ENCODE measurements around the gene FAM98B. TPM values are rescaled to one million over a fixed set of nuclear protein-coding genes. Genes with fewer than 3 reads are reported as not detected.

The FAM98B gene
- total RNA-seq, 1 experiment from 2014 or later: 50.0 TPM

DNA sequence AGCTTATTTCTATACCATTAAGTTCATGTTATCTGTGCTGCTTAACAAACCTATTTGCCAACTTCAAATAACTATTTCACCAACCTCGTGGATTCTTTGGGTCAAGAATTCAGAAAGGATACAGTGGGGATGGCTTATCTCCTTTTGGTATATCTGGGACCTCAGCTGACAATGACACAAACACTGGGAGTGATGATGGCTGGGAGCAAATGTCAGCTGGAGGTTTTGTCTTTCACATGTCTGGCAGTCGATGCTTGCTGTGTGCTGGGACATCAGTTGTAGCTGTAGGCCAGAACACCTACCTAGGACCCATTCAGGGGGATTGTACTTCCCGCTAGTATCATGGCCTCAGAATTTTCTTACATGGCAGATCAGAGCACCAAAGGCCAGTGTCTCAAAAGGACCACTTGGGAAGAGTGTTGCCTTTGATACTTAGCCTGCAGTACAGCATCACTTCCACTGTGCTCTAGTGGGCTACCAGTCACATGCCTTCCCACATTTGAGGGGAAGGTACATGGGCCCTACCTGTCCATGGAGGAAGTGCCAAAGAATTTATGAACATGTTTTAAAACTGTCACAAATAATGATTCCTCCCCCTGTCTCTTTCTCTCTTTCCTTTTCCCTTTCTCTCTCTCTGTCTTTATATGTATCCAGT, 23.7 kb upstream of the FAM98B start:
- Histone ChIP-seq H3K79me2 (ENCODE audit: insufficient read depth, low read length) (no peaks in the 10 kb centered on the region), H2BK15ac (ENCODE audit: low read depth, low read length) (no peak overlapping the region)
- no peaks in the 10 kb centered on the region; a peak in 1 of 7 replicates for H3K36me3 Mint-ChIP-seq (ENCODE audit: insufficient read depth in 1 of 3, low read depth in 3 of 3)

More for the DNA sequence above, 23.7 kb upstream of the FAM98B start:
- Histone ChIP-seq H2BK120ac (ENCODE audit: low read depth, low read length, poor library complexity, severe bottlenecking) (no peak overlapping the region), H3K79me1 (ENCODE audit: insufficient read depth, low read depth, low read length, poor library complexity, severe bottlenecking) (no peaks in the 10 kb centered on the region), H2BK12ac (ENCODE audit: insufficient read length, low read depth, low read length) (no peak overlapping the region), H3K4me1 (ENCODE audit: insufficient read depth, low read length) (no peaks in the 10 kb centered on the region), H3K4ac (ENCODE audit: low read depth, low read length) (no peak overlapping the region), H3K18ac (ENCODE audit: insufficient read length, low read depth, low read length) (no peak overlapping the region), H3K9ac (ENCODE audit: extremely low read depth, insufficient read length, low read length) (no peak overlapping the region), H3T11ph (ENCODE audit: low read length) (no peak overlapping the region), H2BK5ac (ENCODE audit: insufficient read length, low read length) (no peak overlapping the region), H3K27me3 (ENCODE audit: insufficient read depth, low read length) (no peaks in the 10 kb centered on the region), H3K27ac (ENCODE audit: insufficient read length, low read depth, low read length) (no peak overlapping the region), H4K5ac (ENCODE audit: insufficient read length, low read depth, low read length) (no peak overlapping the region), H3K4me2 (ENCODE audit: insufficient read depth, insufficient read length, low read length) (no peak overlapping the region), H2AK5ac (ENCODE audit: insufficient read length, low read length) (no peak overlapping the region), H3K56ac (ENCODE audit: insufficient read length, low read depth, low read length) (no peak overlapping the region), H3K23me2 (ENCODE audit: insufficient read length, low read depth, low read length, poor library complexity, severe bottlenecking) (no peaks in the 10 kb centered on the region), H4K20me1 (ENCODE audit: control insufficient read depth, insufficient read depth, insufficient read length) (no peaks in the 10 kb centered on the region), H2AFZ (ENCODE audit: low read length) (no peak overlapping the region), H3K9me3 (ENCODE audit: control insufficient read depth, low read depth, low read length) (no peaks in the 10 kb centered on the region), H3K14ac (ENCODE audit: insufficient read depth, low read length) (no peak overlapping the region), H4K8ac (replicated peaks; ENCODE audit: insufficient read length, low read depth, low read length) (no peak overlapping the region), H4K91ac (ENCODE audit: insufficient read length, low read depth, low read length) (no peak overlapping the region), H3K23ac (ENCODE audit: insufficient read length, low read depth, low read length) (no peak overlapping the region), H2BK20ac (ENCODE audit: low read depth, low read length, poor library complexity, severe bottlenecking) (no peak overlapping the region)
- no peaks in the 10 kb centered on the region; a peak in 1 of 5 replicates for H3K9me3 Mint-ChIP-seq
- H3K4me3 Mint-ChIP-seq: no peak overlapping the region
- H3K4me1 Mint-ChIP-seq: no peaks in the 10 kb centered on the region
- TF ChIP-seq, protein P1, sequence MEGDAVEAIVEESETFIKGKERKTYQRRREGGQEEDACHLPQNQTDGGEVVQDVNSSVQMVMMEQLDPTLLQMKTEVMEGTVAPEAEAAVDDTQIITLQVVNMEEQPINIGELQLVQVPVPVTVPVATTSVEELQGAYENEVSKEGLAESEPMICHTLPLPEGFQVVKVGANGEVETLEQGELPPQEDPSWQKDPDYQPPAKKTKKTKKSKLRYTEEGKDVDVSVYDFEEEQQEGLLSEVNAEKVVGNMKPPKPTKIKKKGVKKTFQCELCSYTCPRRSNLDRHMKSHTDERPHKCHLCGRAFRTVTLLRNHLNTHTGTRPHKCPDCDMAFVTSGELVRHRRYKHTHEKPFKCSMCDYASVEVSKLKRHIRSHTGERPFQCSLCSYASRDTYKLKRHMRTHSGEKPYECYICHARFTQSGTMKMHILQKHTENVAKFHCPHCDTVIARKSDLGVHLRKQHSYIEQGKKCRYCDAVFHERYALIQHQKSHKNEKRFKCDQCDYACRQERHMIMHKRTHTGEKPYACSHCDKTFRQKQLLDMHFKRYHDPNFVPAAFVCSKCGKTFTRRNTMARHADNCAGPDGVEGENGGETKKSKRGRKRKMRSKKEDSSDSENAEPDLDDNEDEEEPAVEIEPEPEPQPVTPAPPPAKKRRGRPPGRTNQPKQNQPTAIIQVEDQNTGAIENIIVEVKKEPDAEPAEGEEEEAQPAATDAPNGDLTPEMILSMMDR (conservative IDR thresholded peaks at IDR 0.05): no peak
- no peaks in the 10 kb centered on the region; the same call in 1 of the 2 replicates for H3K27me3 Mint-ChIP-seq (ENCODE audit: low read depth)
- no peak overlapping the region for H3K27ac Mint-ChIP-seq
- no peak for DNase-seq
- WGBS (ENCODE audit: extremely low coverage, insufficient read length, low lambda C conversion rate): no CpG with 5 or more reads among the region's 3 CpGs

Measured in H9 (cell line).